Measurements from ENCODE around the gene TTC27.
"Not testable (repeated sequence)": the region's sequence is repeated elsewhere in the genome, so short reads cannot be mapped to it uniquely, and the experiment has no call there.

TTC27 gene

GRCh38 chr2:32720771-32721170 is 92.9 kb downstream of the TTC27 start:
- no peak for DNase-seq

GRCh38 chr2:32721376-32721775 is 93.5 kb downstream of the TTC27 start:
- DNase-seq: no peak

- DNase-seq: no peak
Measured at GRCh38 chr2:32723467-32724079, 95.7 kb downstream of the TTC27 start.

DNA sequence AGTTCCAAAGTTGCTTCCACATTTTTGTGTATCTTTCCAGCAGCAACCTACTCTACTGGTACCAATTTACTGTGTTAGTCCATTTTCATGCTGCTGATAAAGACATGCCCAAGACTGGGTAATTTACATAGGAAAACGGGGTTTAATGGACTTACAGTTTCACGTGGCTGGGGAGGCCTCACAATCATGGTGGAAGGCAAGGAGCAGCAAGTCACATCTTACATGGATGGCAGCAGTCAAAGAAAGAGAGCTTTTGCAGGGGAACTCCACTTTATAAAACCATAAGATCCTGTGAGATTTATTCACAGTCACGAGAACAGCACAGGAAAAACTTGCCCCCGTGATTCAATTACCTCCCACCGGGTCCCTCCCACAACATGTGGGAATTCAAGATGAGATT is 98.8 kb downstream of the TTC27 start:
- not testable (repeated sequence) for DNase-seq

- no peak for DNase-seq
Measured at GRCh38 chr2:32727157-32727556, 99.3 kb downstream of the TTC27 start.

- not testable (repeated sequence) for DNase-seq
Measured at GRCh38 chr2:32730958-32731357, 103.1 kb downstream of the TTC27 start.

- DNase-seq: no peak
Measured at GRCh38 chr2:32732120-32732519, 104.3 kb downstream of the TTC27 start.

GRCh38 chr2:32732912-32733472 is 105.1 kb downstream of the TTC27 start:
- DNase-seq: no peak

- DNase-seq: no peak
Measured at GRCh38 chr2:32735348-32735747, 107.5 kb downstream of the TTC27 start.

GRCh38 chr2:32738939-32739338 is 111.1 kb downstream of the TTC27 start:
- DNase-seq: no peak

- DNase-seq: no peak
Measured at GRCh38 chr2:32739664-32740063, 111.8 kb downstream of the TTC27 start.

GRCh38 chr2:32741575-32741974 is 113.7 kb downstream of the TTC27 start:
- DNase-seq: no peak

- no peak for DNase-seq
Measured at GRCh38 chr2:32742376-32742775, 114.5 kb downstream of the TTC27 start.

DNA sequence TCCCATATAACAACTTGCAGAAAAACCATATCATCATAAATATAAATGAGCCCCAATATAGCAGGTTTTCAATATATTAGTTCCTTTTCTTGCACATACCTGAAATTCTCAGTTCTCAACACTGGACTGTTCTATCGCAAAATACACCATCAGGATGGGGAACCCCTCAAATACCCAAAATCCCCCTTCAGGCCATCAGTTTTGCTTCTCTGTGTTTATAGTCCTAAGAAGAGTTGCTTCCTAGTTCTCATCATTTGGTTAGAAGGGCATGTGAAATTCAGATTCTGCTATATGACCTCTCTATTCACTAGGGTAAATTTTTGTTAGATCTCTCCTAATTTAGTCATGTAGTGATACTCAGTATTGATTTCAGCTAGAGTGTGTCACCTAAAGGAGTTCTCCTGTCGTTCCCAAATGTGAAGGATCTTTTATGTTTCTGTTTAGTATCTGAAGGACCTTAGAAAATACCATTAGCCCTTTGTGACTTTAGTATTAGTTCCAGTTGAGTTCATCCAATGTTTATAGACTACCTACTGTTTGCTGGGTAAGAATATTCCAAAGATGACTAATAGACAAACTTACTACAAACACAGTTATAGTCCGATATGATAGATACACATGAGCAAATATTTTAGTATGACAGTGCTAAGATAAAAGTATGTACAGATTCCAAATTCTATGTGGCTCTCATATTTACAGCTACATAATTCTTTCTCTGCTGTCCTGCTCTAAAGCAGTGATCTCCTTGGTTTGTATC is 115.8 kb downstream of the TTC27 start:
- no peak for DNase-seq

GRCh38 chr2:32745191-32745590 is 117.3 kb downstream of the TTC27 start:
- DNase-seq: no peak

GRCh38 chr2:32745675-32746074 is 117.8 kb downstream of the TTC27 start:
- no peak for DNase-seq

DNA sequence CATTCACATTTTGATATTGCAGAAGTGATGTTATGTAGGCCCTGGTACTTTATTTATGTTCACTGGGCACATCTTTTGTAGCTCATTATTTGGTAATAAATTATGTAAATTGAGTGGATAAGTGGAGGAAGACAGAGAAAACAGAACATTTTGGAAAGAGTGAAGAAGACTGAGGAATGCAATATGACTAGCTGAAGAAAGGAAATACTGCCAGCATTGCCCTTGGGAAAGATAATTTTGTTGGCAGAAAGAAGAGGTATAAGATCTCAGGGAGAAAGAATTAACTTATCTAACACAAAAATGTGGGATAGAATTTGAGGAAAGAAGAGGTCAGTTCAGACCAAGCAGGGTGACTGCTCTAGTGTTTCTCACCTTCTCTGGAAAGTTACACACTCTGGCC is 118.8 kb downstream of the TTC27 start:
- no peak for DNase-seq

- DNase-seq: no peak
Measured at GRCh38 chr2:32748158-32748557, 120.3 kb downstream of the TTC27 start.

- DNase-seq: no peak
Measured at GRCh38 chr2:32750880-32751279, 123.0 kb downstream of the TTC27 start.

DNA sequence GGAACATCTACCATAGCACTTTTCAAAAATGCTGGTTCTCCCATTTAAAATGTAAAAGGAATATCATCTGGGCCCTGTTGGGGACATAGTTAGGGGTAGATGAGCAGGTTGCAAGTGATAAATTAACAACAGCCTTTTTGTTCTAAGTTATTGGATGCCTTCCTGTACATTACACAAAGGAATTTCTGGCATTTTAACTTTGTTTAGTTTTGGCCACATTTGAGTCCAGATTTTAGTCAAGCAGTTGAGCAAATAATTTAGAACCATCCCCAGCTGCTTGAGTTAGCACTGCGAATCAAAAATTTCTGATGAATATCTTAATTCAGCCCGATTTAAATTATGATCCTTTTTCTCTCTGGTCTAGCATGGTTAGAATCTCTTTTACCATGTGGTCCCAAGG is 124.4 kb downstream of the TTC27 start:
- DNase-seq: no peak

DNA sequence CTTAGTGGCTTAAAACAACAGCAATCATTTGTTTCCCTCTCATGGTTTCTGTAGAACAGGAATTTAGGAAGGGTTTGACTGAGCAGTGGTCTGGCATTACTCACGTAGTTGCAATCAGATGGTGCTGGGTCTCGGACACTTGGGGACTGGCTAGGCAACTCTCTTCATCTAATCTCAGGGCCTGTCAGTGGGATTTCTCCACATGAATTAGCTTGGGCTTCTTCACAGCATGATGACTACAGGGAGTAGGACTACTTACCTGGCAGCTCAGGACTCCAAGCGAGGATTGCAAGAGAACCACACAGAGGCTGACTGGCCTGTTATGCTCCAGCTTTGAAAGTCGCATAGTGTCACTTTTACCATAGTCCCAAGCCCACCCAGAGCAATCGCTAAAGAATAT is 125.1 kb downstream of the TTC27 start:
- DNase-seq: no peak

DNA sequence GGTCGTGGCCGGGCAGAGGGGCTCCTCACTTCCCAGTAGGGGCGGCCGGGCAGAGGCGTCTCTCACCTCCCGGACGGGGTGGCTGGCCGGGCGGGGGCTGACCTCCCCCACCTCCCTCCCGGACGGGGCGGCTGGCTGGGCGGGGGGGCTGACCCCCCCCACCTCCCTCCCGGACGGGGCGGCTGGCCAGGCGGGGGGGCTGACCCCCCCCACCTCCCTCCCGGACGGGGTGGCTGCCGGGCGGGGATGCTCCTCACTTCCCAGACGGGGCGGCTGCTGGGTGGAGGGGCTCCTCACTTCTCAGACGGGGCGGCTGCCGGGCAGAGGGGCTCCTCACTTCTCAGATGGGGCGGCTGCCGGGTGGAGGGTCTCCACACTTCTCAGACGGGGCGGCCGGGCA is 126.8 kb downstream of the TTC27 start:
- DNase-seq: not testable (repeated sequence)

GRCh38 chr2:32755666-32756065 is 127.8 kb downstream of the TTC27 start:
- no peak for DNase-seq

DNA sequence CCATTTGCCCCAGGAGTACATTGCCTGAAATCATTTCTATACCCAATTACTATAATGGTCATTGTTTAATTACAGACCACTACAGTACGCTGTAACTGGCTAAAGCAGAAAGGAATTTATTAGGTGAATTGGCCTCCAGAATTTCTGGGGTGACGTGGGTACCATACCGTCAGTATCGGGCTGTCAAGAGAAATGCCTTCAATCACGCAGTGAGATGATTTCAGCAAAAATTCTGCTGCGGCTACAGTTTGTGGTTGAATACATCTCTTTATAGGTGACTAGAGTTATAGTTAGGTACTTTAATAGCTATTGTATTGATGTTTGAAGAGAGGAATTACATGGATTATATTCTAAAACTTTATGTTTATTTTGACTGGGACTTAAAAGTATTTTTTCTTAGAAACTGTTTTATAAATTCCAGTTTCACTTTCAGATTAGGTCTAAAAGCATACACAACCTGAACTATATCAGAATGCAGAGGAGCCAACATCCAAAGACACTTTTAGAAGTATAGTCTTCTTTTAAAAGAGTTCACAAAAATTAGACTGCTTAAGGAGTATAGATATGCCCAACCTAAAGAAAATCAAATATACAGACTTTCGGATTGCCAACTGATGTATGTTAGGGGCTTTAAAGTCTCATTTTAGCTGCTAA is 128.4 kb downstream of the TTC27 start:
- no peak for DNase-seq
